ENCODE measurements around the gene CINP.

DNA sequence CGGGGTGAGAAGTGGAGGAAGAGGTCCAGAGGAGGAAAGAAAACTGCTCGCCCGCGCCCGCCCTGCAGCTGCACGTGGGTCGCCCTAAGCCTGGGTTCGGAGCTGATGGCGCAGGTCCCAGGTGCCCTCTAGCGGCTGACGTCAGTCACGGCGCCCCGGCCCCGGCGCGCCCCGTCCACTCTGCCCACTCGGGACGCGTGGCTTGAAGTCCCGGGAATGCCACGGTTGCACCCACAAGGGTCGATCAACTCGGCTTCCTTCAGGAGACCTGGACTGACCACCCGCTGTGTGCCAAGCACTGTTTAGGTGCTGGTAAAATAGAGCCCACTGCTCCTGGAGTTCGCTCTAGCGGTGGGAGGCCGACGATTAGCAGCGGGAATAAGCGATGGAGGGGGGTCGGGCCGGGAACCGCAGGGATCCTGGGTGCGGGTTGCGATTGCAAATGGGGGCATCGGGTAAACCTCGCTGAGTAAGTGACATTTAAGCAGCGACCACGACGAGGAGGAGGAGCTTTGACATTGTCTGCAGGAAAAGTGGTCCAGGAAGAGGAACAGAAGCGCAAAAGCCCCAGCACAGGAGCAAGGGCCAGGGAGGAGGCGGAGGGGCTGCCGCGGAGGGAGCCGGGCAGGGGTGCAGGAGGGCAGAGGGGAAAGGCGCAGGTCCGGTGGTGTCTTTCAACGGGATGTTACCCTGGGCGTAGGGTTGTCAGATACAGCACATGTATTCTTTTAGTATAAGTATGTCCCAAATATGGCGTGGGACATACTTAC is 48.3 kb downstream of the CINP start:
- TF ChIP-seq, protein P1, sequence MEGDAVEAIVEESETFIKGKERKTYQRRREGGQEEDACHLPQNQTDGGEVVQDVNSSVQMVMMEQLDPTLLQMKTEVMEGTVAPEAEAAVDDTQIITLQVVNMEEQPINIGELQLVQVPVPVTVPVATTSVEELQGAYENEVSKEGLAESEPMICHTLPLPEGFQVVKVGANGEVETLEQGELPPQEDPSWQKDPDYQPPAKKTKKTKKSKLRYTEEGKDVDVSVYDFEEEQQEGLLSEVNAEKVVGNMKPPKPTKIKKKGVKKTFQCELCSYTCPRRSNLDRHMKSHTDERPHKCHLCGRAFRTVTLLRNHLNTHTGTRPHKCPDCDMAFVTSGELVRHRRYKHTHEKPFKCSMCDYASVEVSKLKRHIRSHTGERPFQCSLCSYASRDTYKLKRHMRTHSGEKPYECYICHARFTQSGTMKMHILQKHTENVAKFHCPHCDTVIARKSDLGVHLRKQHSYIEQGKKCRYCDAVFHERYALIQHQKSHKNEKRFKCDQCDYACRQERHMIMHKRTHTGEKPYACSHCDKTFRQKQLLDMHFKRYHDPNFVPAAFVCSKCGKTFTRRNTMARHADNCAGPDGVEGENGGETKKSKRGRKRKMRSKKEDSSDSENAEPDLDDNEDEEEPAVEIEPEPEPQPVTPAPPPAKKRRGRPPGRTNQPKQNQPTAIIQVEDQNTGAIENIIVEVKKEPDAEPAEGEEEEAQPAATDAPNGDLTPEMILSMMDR (IDR thresholded peaks at IDR 0.05; ENCODE audit: low read length): peak; percentile 65
- no peak for TF ChIP-seq EZH2 (optimal IDR thresholded peaks at IDR 0.05; ENCODE audit: low read depth, low read length)
- TF ChIP-seq EZH2phosphoT487 (IDR thresholded peaks at IDR 0.05; ENCODE audit: low read length): no peak
